Stimulated activated CD4-positive, alpha-beta T cell treated with anti-CD3 and anti-CD28 coated beads, TNF-alpha, amount 100 ng/mL, for 4 hours (primary cell): ENCODE data around the gene OR2L5.

Source experiments
- DNase-seq, 3 experiments: peaks; one replicate each; pipeline ENCODE4 v3.0.0-alpha.2; 2020; ENCODE audit warnings: low read depth in 3 of 3

Gene OR2L5, protein sequence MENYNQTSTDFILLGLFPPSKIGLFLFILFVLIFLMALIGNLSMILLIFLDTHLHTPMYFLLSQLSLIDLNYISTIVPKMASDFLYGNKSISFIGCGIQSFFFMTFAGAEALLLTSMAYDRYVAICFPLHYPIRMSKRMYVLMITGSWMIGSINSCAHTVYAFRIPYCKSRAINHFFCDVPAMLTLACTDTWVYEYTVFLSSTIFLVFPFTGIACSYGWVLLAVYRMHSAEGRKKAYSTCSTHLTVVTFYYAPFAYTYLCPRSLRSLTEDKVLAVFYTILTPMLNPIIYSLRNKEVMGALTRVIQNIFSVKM

DNA sequence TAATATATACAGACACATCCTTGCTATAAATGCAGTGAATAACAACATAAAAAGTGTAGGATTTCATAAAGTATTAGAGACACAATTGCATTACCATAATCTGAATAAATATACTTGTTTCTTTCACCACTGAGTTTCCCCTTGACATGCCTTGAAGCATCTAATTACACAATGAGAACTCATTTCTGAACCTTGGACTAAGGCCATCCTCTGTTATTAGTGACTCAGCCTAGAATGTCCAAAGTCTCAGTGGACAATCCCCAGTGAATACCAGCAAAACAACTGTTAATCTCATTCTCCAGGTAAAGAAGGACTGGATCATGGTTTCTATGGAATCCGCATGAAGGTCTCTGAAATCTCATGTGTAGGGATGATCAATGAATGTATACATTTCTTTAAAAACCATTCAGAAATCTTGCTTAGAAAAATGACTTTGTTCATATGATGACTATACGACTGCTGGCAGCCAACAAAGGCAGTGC, at the start of gene OR2L5:
OR2L5 (plus strand) TSS at position 432 of the 482 bp plus-strand sequence. CDS start 8,288 bp downstream, outside the sequence.
- DNase-seq: no peak

DNA sequence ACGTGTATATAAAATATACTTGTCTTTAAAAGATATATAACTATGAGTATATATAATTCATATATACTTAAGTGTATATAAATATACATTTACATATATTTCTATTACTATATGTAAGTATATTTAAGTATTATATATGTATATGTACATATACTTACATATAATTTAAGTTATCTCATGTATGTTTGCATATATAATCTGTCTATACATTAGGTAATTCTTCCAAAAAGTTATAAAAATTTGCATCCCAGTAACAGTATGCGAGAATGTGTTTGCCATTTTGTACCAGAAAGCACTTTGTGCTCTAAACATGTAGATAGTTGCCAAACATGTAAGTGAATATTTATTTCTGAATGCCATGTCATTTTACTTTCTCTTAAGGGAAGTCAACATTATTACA, 48.5 kb upstream of the OR2L5 start, which contains the start of gene OR2AK2:
OR2AK2 (plus strand) TSS at position 301 of the 400 bp plus-strand sequence. CDS start 144 bp downstream, outside the sequence.
- no peak for DNase-seq

DNA sequence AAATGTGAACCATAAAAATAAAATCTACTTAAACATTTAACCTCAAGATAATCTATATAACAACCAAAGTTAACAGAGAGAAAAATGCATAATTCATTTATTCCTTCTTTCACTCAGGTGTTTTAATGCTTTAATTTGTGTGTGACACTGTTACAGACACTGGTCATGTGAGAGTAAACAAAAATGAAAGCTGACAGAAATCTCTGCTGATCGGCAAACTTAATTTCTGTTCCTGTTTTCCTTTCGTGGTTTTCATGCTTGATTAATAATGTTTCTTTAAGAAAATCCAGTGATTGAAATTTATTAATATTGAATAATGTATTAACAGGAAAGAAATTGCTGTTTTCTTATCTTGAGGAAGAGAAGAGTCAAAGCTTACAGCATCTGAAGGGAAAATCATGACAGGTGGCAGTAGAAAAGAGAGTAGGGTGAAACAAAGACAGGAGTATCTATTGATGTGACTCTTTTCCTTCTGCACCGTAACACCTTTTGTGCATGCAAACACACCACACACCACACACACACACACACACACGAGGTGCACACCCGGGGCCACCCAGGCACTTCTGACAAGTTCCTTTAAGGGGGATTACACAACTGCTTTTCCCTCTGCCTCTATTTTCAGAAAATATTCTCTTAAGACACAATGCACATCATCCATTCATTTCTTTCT, 46.8 kb upstream of the OR2L5 start:
- no peak for DNase-seq

DNA sequence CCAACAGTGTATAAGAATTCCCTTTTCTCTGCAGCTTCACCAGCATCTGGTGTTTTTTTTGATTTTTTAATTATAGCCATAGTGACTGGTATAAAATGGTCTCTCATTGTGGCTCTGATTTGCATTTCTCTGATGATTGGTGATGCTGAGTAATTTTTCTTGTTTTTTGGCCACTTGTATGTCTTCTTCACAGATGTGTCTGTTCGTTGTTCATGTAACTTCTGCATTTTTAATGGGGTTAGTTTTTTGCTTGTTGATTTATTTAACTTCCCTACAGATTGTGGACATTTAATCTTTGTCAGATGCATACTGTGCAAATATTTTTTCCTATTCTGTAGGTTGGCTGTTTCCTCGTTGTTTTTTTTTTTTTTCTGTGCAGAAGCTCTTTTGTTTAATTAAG, 20.5 kb upstream of the OR2L5 start:
- DNase-seq: no peak

DNA sequence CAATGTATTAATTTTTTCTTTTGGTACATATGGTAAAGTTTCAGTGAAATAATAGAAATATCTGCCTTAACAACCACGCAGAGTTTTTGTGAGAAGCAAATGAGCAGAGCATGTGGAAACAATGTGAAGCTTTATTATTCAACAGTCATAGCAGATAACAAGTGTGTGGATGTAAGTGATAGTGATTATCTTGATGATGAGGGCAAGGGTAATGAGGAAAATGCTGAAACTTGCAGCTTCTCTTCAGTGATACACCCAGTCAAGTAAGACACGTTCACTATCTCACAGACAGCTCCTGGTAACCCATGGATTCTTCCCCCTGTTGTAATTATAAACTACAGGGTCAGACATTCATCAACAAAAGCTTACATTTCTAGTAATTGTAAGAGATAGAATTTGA, 14.6 kb upstream of the OR2L5 start:
- DNase-seq: no peak

DNA sequence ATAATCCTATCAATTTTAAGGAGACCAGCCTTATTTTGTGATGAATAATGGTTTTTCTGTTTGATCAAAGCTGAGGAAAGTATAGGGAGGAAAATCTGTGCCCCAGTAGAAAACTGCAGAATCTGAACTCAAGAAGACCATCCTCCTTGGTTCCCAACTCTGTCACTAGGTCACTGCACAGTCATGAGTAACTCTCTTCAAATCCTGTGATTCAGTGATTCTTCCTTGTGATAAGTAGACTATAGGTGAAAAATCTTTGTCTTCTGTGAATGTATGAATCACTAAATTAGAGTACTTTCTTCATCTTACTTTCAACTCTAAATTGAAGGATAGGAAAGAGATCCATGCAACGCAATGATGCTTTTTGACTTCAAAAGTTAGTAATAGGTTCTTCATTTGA, 13.3 kb upstream of the OR2L5 start:
- DNase-seq: no peak

DNA sequence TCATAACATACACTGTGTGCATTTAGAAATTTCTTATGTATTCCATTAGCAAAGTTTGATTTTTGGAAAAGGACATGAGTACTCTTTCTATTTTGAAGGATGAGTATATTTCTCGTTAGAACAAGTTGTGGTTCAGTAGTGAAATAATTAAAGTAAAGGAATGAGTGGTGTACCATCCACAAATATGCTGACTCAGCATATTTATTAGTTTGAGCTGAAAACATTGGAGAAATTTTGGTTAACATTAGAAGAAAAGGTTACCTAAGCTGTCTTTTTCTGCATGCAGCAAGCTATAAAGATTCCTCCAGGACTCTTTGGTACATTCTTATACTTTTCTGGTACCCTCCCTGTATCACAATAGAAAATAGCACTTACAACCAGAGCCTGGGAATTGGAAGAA, 5.7 kb upstream of the OR2L5 start:
- no peak for DNase-seq

DNA sequence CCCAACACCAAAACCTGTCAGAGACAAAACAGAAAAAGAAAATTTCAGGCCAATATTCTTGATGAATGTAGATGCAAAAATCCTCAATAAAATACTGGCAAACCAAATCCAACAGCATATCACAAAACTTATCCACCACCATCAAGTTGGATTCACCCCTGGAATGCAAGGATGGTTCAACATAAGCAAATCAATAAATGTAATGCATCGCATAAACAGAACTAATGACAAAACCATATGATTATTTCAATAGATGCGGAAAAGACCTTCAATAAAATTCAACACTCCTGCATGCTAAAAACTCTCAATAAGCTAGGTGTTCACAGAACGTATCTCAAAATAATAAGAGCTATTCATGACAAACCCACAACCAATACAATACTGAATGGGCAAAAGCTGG, 3.8 kb upstream of the OR2L5 start:
- DNase-seq: no peak

DNA sequence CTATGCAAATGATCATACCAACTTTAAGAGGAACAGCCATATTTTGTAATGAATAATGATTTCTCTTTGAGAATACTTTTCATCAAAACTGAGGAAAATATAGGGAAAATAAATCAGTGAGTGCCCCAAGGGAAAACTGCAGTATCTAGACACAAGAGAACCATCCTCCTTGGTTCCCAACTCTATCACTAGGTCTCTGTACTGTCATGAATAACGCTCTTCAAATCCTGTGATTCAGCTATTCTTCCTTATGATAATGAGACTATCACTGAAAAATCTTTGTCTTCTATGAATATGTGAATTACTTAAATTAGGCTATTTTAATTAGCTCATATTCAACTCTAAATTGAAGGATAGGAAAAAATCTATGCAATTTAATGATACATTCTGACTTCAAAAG, 2.3 kb downstream of the OR2L5 start:
- no peak for DNase-seq

DNA sequence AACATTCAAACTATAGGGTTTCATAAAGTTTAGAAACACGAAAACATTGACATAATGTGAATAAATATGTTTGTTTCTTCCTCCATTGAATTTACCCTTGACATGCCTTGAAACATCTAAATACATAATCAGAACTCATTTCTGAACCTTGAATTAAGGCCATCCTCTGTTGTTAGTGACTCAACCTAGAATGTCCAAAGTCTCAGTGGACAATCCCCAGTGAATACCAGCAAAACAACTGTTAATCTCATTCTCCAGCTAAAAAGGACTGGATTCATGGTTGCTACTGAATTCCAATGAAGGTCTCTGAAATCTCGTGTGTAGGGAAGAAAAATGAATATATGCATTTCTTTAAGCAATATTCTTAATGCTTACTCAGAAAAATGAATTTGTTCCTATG, 16.3 kb downstream of the OR2L5 start, which contains the start of gene OR2L2:
OR2L2 (plus strand) TSS at position 301 of the 400 bp plus-strand sequence. CDS start 8,198 bp downstream, outside the sequence.
- DNase-seq: no peak

DNA sequence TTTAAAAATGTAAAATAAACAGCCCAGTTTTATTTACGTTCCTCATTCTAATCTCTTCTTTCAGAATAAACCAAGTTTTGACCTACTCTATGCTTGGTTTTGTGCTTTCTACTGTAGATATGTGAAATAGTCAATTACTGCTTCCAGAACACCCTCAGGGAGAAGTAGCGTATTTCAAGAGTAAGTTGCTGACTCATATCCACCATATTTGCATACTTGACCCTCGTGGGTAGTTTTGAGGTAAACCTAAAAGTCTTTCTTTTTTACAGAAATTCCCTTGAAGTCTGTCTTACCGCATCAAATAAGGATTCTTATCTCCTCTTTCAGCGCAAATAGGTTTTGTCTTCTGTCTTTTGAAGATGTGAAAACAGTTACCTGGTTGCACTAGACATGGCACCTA, 31.7 kb downstream of the OR2L5 start:
- no peak for DNase-seq

DNA sequence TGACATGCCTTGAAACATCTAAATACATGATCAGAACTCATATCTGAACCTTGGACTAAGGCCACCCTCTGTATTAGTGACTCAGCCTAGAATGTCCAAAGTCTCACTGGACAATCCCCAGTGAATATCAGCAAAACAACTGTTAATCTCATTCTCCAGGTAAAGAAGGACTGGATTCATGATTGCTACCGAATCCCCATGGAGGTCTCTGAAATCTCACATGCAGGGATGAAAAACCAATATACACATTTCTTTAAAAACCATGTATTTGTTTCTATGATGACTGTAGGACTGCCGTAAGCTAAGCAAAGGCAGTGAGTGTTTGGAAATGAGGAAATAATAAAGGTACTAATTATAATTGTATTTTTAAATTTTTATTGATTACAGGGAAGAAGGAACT, 33.1 kb downstream of the OR2L5 start, which contains the start of gene OR2L3:
OR2L3 (plus strand) TSS at position 301 of the 400 bp plus-strand sequence. CDS start 13,846 bp downstream, outside the sequence.
- no peak for DNase-seq

DNA sequence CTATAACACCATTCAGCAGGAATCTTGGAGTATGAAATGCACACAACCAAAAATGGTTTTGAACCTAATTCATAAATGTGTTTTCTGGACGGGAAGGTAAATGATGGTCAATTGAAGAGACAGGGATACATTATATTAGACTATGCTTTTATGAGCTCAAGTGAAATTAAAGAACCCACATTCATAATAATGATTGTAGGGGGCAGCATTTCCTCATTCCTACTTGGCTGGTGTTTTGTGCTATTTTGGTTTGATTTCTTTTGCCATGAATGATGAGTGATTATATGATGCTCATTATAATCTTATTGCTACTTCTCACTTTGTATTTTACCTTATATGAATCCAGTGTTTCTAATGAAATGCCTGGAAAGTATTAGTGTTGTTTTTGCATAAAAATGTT, 33.5 kb downstream of the OR2L5 start:
- DNase-seq: no peak

DNA sequence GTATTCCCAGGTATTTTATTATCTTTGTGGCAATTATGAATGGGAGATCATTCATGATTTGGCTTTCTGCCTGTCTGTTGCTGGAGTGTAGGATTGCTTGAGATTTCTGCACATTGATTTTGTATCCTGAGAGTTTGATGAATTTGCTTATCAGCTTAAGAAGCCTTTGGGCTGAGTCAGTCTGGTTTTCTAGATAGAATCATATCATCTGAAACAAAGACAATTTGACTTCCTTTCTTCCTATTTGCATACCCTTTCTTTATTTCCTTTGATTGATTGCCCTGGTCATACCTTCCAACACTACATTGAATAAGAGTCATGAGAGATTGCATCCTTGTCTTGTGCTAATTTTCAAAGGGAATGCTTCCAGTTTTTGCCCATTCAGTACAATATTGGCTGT, 41.2 kb downstream of the OR2L5 start:
- no peak for DNase-seq

DNA sequence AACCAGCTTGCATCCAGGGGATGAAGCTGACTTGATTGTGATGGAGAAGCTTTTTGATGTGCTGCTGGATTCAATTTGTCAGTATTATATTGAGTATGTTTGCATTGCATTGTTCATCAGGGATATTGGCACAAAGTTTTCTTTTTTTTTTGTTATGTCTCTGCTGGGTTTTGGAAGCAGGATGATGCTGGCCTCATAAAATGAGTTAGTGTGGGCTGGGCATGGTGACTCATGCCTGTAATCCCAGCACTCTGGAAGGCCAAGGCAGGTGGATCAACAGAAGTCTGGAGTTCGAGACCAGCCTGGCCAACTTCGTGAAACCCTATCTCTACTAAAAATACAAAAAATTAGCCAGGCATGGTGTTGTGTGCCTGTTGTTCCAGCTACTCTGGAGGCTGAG, 41.8 kb downstream of the OR2L5 start:
- DNase-seq: no peak

DNA sequence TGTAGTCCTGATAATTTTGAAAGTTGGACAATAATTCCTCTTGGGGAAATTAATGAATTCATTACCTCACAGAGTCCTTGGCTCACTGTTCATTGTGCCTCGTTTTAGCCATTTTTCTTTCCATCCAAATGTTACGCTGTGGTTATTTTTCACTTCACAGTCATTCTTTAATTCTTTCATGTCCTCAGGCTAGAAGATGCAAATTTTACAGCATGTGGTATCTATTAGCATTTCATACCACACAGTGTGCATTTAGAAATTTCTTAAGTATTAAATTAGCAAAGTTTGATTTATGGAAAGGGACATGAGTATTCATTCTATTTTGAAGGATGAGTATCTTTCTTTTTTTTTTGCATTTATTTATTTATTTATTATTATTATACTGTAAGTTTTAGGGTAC, 51.6 kb downstream of the OR2L5 start:
- DNase-seq: no peak

DNA sequence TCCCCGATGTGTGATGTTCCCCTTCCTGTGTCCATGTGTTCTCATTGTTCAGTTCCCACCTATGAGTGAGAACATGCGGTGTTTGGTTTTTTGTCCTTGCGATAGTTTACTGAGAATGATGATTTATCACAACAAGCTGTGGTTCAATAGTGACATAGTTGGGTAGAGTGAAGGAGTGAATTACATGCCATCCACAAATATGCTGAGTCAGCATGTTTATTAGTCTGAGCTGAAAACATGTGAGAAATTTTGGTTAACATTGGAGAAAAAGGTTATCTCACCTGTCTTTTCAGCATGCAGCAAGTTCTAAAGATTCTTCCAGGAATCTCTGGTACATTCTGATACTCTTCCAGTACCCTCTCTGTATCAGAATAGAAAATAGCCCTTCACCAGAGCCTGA, 52.1 kb downstream of the OR2L5 start:
- no peak for DNase-seq
